Measurements from ENCODE around the gene RHBDD2. TPM values are rescaled to one million over a fixed set of nuclear protein-coding genes. Genes with fewer than 3 reads are reported as not detected.
"Not testable (repeated sequence)": the region's sequence is repeated elsewhere in the genome, so short reads cannot be mapped to it uniquely, and the experiment has no call there.

RHBDD2 gene
- total and polyA plus RNA-seq, 8 donors, result 38.4 to 69.0 (median 46.7) TPM

DNA sequence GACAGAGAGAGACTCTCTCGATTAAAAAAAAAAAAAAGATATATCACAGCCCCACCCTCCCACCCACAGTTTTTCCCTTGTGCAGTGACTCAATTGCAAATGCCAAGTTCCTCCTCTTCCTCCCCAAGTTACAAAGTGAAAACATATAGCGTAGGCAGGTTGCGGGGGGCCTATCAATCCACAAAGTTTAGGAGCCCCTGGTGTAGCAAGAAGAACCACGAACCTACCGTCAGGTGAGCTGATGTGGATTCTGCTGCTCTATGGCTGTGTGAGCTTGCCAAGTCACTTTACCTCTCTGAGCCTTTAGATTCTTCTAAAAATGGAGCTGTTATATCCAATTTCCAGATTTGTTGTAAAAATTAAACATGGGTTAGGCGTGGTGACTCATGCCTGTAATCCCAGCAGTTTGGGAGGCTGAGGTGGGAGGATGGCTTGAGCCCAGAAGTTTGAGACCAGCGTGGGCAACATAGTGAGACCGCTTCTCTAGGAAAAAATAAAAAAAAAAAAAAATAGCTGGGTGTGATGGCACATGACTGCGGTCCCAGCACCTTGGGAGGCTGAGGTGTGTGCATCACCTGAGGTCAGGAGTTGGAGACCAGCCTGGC lies 8.2 kb upstream of the RHBDD2 start:
- H3K9me3 ChIP-seq, result no peaks in the 10 kb centered on the region
- peaks cover 0 to 57% of the 10 kb centered on the region in 2 donors for H3K4me1 ChIP-seq
- H3K36me3 ChIP-seq, result no peaks in the 10 kb centered on the region
- H3K27me3 ChIP-seq, result no peaks in the 10 kb centered on the region
- no peak overlapping the region for H3K27ac ChIP-seq
- no peak overlapping the region for H3K4me3 ChIP-seq
- DNase-seq (no peak), ATAC-seq (no peak)
- TF ChIP-seq, protein P1, sequence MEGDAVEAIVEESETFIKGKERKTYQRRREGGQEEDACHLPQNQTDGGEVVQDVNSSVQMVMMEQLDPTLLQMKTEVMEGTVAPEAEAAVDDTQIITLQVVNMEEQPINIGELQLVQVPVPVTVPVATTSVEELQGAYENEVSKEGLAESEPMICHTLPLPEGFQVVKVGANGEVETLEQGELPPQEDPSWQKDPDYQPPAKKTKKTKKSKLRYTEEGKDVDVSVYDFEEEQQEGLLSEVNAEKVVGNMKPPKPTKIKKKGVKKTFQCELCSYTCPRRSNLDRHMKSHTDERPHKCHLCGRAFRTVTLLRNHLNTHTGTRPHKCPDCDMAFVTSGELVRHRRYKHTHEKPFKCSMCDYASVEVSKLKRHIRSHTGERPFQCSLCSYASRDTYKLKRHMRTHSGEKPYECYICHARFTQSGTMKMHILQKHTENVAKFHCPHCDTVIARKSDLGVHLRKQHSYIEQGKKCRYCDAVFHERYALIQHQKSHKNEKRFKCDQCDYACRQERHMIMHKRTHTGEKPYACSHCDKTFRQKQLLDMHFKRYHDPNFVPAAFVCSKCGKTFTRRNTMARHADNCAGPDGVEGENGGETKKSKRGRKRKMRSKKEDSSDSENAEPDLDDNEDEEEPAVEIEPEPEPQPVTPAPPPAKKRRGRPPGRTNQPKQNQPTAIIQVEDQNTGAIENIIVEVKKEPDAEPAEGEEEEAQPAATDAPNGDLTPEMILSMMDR (IDR thresholded peaks at IDR 0.05), result no peak
- intact Hi-C loops (cut with DNase I), result no loop called here

DNA sequence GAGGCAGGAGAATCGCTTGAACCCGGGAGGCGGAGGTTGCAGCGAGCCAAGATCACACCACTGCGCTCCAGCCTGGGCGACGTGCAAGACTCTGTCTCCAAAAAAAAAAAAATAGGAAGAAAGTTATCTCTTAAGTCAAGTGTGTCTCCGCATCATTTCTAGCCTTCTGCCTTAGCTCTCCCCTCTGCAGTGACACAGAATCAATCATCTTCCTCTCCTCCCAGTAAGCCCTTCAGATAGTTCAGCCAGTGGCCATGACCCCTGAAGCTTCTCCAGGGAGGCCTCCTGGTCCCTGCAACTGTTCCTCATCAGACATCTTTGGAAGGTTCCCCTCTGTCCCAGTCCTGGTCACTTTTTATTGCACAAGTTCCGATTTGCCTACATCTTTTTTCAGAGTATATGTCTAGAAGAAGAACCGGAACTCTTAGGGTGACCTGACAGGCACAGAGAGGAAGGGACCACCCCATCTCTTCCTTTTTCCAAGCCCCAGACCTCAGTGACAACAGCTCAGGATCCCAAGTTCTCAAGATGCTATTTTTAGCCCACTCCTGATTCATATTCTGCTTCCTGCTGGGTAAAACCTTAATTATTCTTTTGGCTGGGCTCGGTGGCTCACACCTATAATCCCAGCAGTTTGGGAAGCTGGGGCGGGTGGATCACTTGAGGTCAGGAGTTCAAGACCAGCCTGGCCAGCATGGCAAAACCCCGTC lies 6.6 kb upstream of the RHBDD2 start:
- ATAC-seq, result peak; percentile 69
- Histone ChIP-seq H3K9me3 (no peaks in the 10 kb centered on the region), H3K36me3 (no peaks in the 10 kb centered on the region), H3K27ac (peak overlapping the region in 1 of 2 donors; percentile 48), H3K27me3 (no peaks in the 10 kb centered on the region), H3K4me1 (peaks cover 0 to 54% of the 10 kb centered on the region in 2 donors), H3K4me3 (no peak overlapping the region)
- TF ChIP-seq, protein P1 (IDR thresholded peaks at IDR 0.05), result no peak
- intact Hi-C loops (cut with DNase I), result no loop called here
- DNase-seq, result no peak

DNA sequence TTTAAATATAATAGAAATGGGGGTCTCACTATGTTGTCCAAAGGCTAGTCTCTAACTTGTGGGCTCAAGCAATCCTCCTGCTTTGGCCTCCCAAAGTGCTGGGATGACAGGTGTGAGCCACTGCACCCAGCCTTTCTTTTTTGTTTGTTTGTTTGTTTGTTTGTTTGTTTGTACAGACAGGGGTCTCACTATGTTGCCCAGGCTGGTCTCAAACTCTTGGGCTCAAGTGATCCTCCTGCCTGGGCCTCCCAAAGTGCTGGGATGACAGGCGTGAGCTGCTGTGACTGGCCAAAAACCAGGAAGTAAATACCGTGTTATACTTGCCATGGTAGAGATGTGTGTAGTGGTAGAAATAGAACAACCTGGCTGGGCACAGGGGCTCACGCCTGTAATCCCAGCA lies 4.7 kb upstream of the RHBDD2 start:
- H3K4me3 ChIP-seq; H3K9me3 ChIP-seq; intact Hi-C loops (cut with DNase I); H3K27me3 ChIP-seq; H3K27ac ChIP-seq; DNase-seq; ATAC-seq; H3K36me3 ChIP-seq: not testable (repeated sequence)
- peaks cover 4 to 66% of the 10 kb centered on the region in 2 donors for H3K4me1 ChIP-seq

DNA sequence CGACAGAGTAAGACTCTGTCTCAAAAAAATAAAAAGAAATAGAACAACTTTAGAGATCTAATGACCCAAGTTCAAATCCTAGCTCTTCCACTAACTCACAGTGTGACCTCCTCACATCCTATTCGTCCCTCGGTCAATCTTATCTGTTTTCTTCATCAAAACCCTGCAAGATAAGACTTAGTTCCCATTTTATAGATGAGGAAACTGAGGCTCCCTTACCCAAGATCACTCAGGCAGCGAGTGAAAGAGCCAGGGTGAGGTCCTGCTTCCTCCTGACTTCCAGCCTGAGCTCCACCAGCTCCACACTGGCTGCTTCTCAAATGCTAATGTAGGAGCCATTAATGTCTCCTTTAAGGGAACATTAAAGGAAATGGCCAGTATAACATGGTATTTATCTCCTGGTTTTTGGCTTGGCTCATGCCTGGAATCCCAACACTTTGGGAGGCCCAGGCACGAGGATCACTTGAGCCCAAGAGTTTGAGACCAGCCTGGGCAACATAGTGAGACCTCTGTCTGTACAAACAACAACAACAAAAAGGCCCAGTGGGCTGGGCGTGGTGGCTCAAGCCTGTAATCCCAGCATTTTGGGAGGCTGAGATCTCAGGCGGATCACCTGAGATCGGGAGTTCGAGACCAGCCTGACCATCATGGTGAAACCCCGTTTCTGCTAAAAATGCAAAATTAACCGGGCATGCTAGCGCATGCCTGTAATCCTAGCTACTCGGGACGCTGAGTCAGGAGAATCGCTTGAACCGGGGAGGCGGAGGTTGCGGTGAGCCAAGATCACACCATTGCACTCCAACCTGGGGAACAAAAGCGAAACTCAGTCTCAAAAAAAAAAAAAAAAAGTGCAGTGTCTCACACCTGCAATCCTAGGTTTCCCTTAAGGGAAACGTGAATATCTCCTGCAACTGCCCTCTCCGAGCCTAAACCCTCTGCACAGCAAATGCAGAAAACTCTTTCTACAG lies 3.4 kb upstream of the RHBDD2 start:
- H3K4me3 ChIP-seq, result no peak overlapping the region
- H3K36me3 ChIP-seq, result no peaks in the 10 kb centered on the region
- TF ChIP-seq, protein P1 (IDR thresholded peaks at IDR 0.05), result no peak
- ATAC-seq (no peak), DNase-seq (no peak)
- no peaks in the 10 kb centered on the region for H3K9me3 ChIP-seq
- no peaks in the 10 kb centered on the region for H3K27me3 ChIP-seq
- H3K27ac ChIP-seq, result peak overlapping the region in 1 of 2 donors; percentile 87
- intact Hi-C loops (cut with DNase I), result no loop called here
- H3K4me1 ChIP-seq, result peaks cover 10 to 75% of the 10 kb centered on the region in 2 donors

DNA sequence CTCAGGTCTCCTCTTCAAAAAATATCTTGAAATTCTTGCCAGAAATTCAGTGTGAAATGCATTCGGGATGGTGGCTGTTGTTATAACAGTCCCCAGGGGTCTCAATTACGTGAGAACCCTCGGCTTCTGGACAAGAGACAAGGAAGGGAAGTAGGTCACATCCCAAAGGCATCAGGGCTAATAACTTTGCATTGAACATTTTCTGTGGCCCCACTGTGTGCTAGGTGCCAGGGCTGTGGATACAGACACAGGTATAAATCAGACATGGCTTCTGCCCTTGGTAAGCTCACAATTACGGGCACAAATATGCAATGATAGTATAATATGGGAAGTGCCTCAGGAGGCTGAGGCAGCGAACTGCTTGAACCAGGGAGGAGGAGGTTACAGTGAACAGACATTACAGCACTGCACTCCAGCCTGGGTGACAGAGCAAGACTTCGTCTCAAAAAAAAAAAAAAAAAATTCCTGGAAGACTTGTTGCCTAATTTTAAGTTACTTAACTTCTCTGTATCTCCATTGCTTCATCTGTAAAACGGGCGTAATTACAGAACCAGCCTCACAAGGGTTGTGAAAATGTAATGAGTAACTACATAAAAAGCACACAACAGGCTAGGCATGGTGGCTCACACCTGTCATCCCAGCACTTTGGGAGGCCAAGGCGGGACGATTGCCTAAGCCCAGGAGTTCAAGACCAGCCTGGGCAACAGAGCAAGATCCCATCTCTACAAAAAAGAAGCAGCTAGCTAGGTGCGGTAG lies 2.5 kb upstream of the RHBDD2 start:
- Histone ChIP-seq H3K4me3 (no peak overlapping the region), H3K27me3 (no peaks in the 10 kb centered on the region), H3K4me1 (peaks cover 13 to 78% of the 10 kb centered on the region in 2 donors), H3K36me3 (peaks cover 0 to 2% of the 10 kb centered on the region in 2 donors), H3K9me3 (no peaks in the 10 kb centered on the region), H3K27ac (peak overlapping the region in 1 of 2 donors; percentile 87)
- ATAC-seq (no peak), DNase-seq (no peak)
- TF ChIP-seq, protein P1 (IDR thresholded peaks at IDR 0.05), result no peak
- intact Hi-C loops (cut with DNase I), result no loop called here
